A549 (cell line): ENCODE results near the gene TXN2. TPM values are rescaled to one million over a fixed set of nuclear protein-coding genes. Genes with fewer than 3 reads are reported as not detected.

Experiments used
- CBX2 ChIP-seq: fragments of 200-600 bp; sonication (generic); IDR thresholded peaks from 2 replicates; pipeline ENCODE4 v1.6.1; 2016; ENCODE audit warnings: low read depth, mild to moderate bottlenecking, borderline replicate concordance
- CHD2 ChIP-seq: fragments of 150-350 bp; IDR thresholded peaks from 2 replicates; pipeline ENCODE4 v1.6.1; 2014; ENCODE audit warnings: low read length; ENCODE audit not compliant: partially characterized antibody
- CTCF ChIP-seq: fragments of >200 bp; sonication (Bioruptor Twin); formaldehyde crosslinking; IDR thresholded peaks from 3 replicates; pipeline ENCODE4 v1.5.1; 2016
- EHMT2 ChIP-seq: fragments of 200-600 bp; sonication (generic); IDR thresholded peaks from 2 replicates; pipeline ENCODE4 v1.6.1; 2016; ENCODE audit warnings: antibody characterized with exemption, low read depth, mild to moderate bottlenecking, moderate library complexity
- EP300 ChIP-seq, 2 experiments: fragments of >200 bp; sonication (Bioruptor Twin); formaldehyde crosslinking; IDR thresholded peaks; 2 replicates in 1 of 2; 3 replicates in 1 of 2; pipeline ENCODE4 v1.6.1; 2016 to 2017
- ESRRA ChIP-seq: fragments of 150-350 bp; IDR thresholded peaks from 2 replicates; pipeline ENCODE4 v1.6.1; 2014; ENCODE audit warnings: mild to moderate bottlenecking, low read length, borderline replicate concordance
- FOSL2 ChIP-seq, 2 experiments: fragments of 450-650 bp in 1 of 2; fragments of >200 bp in 1 of 2; sonication (Bioruptor Twin) in 1 of 2; formaldehyde crosslinking; IDR thresholded peaks; 2 replicates each; pipeline versions ENCODE4 v1.5.0 to v1.6.1; 2016 to 2020; ENCODE audit warnings: mild to moderate bottlenecking in 1 of 2, moderate library complexity in 1 of 2
- HES2 ChIP-seq: fragments of >200 bp; sonication (Bioruptor Twin); formaldehyde crosslinking; IDR thresholded peaks from 2 replicates; pipeline ENCODE4 v1.6.1; 2016
- HEYL ChIP-seq: fragments of 250-450 bp; sonication (Bioruptor Pico); IDR thresholded peaks from 2 replicates; pipeline ENCODE4 v1.8.0; 2021; ENCODE audit warnings: mild to moderate bottlenecking, moderate library complexity
- HOXA7 ChIP-seq: fragments of 250-450 bp; sonication (Bioruptor Pico); IDR thresholded peaks from 2 replicates; pipeline ENCODE4 v1.5.0; 2020; ENCODE audit warnings: mild to moderate bottlenecking, moderate library complexity
- KDM1A ChIP-seq: fragments of 200-600 bp; sonication (generic); IDR thresholded peaks from 2 replicates; pipeline ENCODE4 v1.6.1; 2016; ENCODE audit warnings: low read depth, mild to moderate bottlenecking
- MAFK ChIP-seq: fragments of 450-650 bp; IDR thresholded peaks from 2 replicates; pipeline ENCODE4 v1.6.1; 2014; ENCODE audit not compliant: partially characterized antibody
- NFE2L2 ChIP-seq: fragments of 150-350 bp; conservative IDR thresholded peaks from 2 replicates; pipeline ENCODE4 v1.6.1; 2014; ENCODE audit warnings: low read length
- NPAS2 ChIP-seq: fragments of 250-450 bp; sonication (Bioruptor Pico); IDR thresholded peaks from 2 replicates; pipeline ENCODE4 v1.8.0; 2022; ENCODE audit warnings: mild to moderate bottlenecking, moderate library complexity, borderline replicate concordance
- POLR2A ChIP-seq: IDR thresholded peaks from 2 replicates; pipeline ENCODE4 v1.6.1; 2012; ENCODE audit warnings: mild to moderate bottlenecking, low read length
- RAD21 ChIP-seq, 2 experiments: fragments of >200 bp in 1 of 2; sonication (Bioruptor Twin) in 1 of 2; formaldehyde crosslinking in 1 of 2; IDR thresholded peaks in 1 of 2; conservative IDR thresholded peaks in 1 of 2; 2 replicates in 1 of 2; 3 replicates in 1 of 2; pipeline ENCODE4 v1.6.1; 2012 to 2018; ENCODE audit warnings: inconsistent platforms in 1 of 2
- RARB ChIP-seq: fragments of 250-450 bp; sonication (Bioruptor Pico); IDR thresholded peaks from 2 replicates; pipeline ENCODE4 v1.8.0; 2021; ENCODE audit warnings: mild to moderate bottlenecking, moderate library complexity
- RCOR1 ChIP-seq: fragments of 150-350 bp; IDR thresholded peaks from 2 replicates; pipeline ENCODE4 v1.6.1; 2014; ENCODE audit warnings: antibody characterized with exemption, low read length, low read depth
- TFCP2L1 ChIP-seq: fragments of 250-450 bp; sonication (Bioruptor Pico); IDR thresholded peaks from 2 replicates; pipeline ENCODE4 v1.5.0; 2021; ENCODE audit warnings: mild to moderate bottlenecking
- ZFP36 ChIP-seq: fragments of 450-650 bp; IDR thresholded peaks from 2 replicates; pipeline ENCODE4 v1.6.1; 2014; ENCODE audit warnings: borderline replicate concordance; ENCODE audit not compliant: partially characterized antibody
- polyA plus RNA-seq, 4 experiments: library from polyadenylated mRNA; depleted of rRNA in 3 of 4; stranded (reverse); fragments of >200 nt; fragmentation: RNase III in 1 of 4; extraction: RNeasy Plus Mini Kit Qiagen cat#74134 plus additional on column Dnase treatment in 1 of 4; gene quantifications; 2 replicates in 3 of 4; 3 replicates in 1 of 4; pipeline ENCODE4 v1.2.3, GENCODE V29; 2011 to 2017
- TF ChIP-seq, protein P1 (sequence below): fragments of 250-450 bp; sonication (Bioruptor Pico); IDR thresholded peaks from 2 replicates; pipeline ENCODE4 v1.5.0; 2020; ENCODE audit warnings: low read depth, mild to moderate bottlenecking, moderate library complexity
- TF ChIP-seq, protein P2 (sequence below): IDR thresholded peaks from 2 replicates; pipeline ENCODE4 v1.6.1; 2012
- TF ChIP-seq, protein P3 (sequence below): fragments of 200-600 bp; sonication (generic); IDR thresholded peaks from 2 replicates; pipeline ENCODE4 v1.6.1; 2016; ENCODE audit warnings: antibody characterized with exemption, mild to moderate bottlenecking, moderate library complexity

The TXN2 gene
- polyA plus RNA-seq, 2 of the 4 experiments (the other 2 are of a cell fraction), result 82.2 to 89.6 TPM

DNA sequence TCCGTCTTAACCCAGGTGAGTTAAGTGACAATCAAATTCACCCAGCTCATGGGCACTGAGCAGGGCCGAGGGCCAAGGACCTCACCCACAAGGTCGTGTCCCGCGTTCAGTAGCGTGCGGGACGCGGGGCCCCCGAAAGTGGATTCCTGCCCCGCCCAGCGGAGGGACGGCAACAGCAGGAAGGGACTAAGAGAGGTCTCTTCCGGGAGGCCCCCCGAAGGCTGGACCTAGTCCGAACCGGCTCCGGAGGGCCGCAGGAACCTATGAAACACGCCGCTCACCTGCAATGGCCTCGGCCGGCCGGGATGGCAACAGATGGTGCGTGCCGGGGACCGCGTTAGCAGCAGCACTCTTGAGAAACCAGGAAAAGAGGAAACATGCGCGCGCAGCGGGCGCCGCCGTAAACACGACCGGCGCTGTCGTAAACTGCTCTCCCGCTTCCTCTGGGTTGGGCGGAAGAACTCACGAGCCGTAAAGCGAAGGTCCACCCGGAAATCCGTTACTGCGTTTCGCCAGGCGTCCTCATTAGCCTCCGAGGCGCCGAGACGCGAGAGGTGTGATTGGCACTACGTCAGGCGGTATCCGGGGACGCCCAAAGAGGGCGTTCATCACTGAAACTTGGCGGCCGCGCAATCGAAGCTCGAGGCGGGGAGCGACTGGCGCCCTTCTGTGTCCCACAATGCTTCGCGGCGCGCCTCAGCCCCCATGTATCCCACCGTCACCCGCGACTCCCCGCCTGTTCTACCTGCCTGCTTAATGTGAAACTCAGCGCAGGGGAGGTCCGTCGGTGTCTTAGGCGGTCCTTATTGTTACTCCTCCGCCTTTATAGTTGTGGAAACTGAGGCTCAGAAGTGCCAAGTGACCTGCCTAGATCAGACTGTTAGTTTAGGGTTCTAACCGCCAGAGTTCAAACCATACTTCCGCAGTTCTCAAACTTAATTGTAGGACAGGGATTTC lies 47.6 kb upstream of the TXN2 start, which contains the start of gene EIF3D (continued):
- TF ChIP-seq, protein P1, sequence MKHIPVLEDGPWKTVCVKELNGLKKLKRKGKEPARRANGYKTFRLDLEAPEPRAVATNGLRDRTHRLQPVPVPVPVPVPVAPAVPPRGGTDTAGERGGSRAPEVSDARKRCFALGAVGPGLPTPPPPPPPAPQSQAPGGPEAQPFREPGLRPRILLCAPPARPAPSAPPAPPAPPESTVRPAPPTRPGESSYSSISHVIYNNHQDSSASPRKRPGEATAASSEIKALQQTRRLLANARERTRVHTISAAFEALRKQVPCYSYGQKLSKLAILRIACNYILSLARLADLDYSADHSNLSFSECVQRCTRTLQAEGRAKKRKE, result no peak
- TF ChIP-seq HES2 (no peak), KDM1A (no peak), POLR2A (peak; percentile 61), ESRRA (no peak), NFE2L2 (no peak), CBX2 (no peak), HEYL (no peak), FOSL2 (IDR thresholded peaks at IDR 0.05) (no peak), FOSL2 (CRISPR knock-in tag; IDR thresholded peaks at IDR 0.05) (no peak), HOXA7 (CRISPR knock-in tag) (no peak), ZFP36 (no peak), CHD2 (no peak), NPAS2 (CRISPR knock-in tag) (no peak), TFCP2L1 (CRISPR knock-in tag) (no peak), MAFK (no peak), RAD21 (conservative IDR thresholded peaks at IDR 0.05 in 1 of 2, IDR thresholded peaks at IDR 0.05 in 1 of 2) (no peak), RARB (CRISPR knock-in tag) (no peak), EP300 (IDR thresholded peaks at IDR 0.05) (no peak), CTCF (no peak), EHMT2 (no peak), RCOR1 (no peak)
- TF ChIP-seq, protein P2, sequence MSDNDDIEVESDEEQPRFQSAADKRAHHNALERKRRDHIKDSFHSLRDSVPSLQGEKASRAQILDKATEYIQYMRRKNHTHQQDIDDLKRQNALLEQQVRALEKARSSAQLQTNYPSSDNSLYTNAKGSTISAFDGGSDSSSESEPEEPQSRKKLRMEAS, result peak; percentile 94
- TF ChIP-seq, protein P3, sequence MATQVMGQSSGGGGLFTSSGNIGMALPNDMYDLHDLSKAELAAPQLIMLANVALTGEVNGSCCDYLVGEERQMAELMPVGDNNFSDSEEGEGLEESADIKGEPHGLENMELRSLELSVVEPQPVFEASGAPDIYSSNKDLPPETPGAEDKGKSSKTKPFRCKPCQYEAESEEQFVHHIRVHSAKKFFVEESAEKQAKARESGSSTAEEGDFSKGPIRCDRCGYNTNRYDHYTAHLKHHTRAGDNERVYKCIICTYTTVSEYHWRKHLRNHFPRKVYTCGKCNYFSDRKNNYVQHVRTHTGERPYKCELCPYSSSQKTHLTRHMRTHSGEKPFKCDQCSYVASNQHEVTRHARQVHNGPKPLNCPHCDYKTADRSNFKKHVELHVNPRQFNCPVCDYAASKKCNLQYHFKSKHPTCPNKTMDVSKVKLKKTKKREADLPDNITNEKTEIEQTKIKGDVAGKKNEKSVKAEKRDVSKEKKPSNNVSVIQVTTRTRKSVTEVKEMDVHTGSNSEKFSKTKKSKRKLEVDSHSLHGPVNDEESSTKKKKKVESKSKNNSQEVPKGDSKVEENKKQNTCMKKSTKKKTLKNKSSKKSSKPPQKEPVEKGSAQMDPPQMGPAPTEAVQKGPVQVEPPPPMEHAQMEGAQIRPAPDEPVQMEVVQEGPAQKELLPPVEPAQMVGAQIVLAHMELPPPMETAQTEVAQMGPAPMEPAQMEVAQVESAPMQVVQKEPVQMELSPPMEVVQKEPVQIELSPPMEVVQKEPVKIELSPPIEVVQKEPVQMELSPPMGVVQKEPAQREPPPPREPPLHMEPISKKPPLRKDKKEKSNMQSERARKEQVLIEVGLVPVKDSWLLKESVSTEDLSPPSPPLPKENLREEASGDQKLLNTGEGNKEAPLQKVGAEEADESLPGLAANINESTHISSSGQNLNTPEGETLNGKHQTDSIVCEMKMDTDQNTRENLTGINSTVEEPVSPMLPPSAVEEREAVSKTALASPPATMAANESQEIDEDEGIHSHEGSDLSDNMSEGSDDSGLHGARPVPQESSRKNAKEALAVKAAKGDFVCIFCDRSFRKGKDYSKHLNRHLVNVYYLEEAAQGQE, result no peak
